Measurements from ENCODE around the gene RUBCNL.

RUBCNL gene

DNA sequence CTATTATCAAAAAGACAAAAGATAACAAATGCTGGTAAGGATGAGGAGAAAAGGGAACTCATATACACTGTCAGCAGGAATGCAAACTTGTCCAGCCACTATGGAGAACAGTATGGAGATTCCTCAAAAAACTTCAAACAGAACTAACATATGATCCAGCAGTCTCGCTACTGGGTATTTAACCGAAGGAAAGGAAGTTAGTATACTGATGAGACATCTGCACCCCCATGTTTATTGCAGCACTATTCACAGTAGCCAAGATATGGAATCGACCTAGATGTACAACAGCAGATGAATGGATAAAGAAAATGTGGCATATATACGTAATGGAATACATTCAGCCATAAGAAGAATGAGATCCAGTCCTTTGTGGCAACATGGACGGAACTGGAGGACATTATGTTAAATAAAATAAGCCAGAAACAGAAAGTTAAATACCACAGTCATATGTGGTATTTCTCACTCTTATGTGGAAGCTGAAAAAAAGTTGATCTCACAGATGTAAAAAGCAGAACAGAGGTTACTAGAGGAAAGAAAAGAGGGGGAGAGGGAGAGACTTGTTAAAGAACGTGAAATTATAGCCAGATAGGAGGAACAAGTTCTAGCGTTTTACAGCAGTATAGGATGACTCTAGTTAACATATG is 83.2 kb downstream of the RUBCNL start:
- no peak for DNase-seq

GRCh38 chr13:46297361-46297811 is 89.7 kb downstream of the RUBCNL start:
- DNase-seq, result no peak

DNA sequence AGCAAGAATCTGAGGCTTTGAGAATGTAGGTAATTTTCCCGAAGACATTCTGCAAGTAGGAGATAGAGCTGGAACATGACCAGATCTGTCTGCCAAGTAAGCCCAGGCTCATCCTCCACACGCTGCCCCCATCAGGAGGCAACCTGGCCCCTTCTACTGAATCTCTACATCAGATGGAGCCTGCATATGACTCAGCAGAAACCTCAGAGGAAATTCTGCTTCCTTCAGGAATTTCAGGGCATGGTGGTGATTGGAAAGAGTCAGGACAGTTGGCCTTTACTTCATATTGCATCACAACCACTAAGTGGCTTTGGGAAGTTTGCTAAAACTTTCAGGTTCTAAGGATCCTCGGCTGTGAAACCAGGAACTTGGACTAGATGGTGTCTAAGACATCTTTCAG is 90.1 kb downstream of the RUBCNL start:
- DNase-seq, result no peak

- no peak for DNase-seq
These were observed 90.8 kb downstream of the RUBCNL start for GRCh38 chr13:46296115-46296822.

GRCh38 chr13:46295491-46296114 is 91.4 kb downstream of the RUBCNL start:
- DNase-seq, result no peak

DNA sequence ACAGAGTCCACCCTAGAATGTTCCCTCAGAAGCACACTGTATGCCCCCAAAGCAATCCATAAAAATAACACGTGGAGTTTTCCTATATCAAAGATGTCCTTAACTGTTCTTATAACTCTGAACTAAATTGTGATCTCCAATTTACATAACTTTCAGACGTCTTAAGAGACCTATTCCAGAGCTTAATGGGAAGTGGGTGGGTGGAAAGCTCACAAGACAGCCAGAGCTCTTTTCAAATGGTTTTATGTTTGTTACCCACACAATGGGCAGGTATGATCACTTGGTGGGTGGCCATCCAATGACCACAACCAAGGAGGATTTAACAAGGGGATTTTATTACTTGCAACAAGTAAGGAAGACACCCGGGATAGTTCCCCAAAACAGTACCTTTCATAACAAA is 93.6 kb downstream of the RUBCNL start:
- DNase-seq, result no peak

Measured in right forelimb (tissue), 1 donor.